Muscle of arm (tissue), 12 donors: ENCODE data around the gene SH3BGRL2. TPM values are rescaled to one million over a fixed set of nuclear protein-coding genes. Genes with fewer than 3 reads are reported as not detected.
"Not testable (repeated sequence)": the region's sequence is repeated elsewhere in the genome, so short reads cannot be mapped to it uniquely, and the experiment has no call there.

Source experiments
- DNase-seq: peaks from one replicate; pipeline ENCODE4 v3.0.0-alpha.2; 2013
- polyA plus RNA-seq, 12 donors: library from polyadenylated mRNA; unstranded; fragments of 120-200 nt; gene quantifications; one replicate each; pipeline ENCODE4 v1.2.1, GENCODE V29; 2013; ENCODE audit not compliant: insufficient read length in 12 of 12

The SH3BGRL2 gene
- polyA plus RNA-seq, 12 donors = 7.4 to 20.3 (median 9.7) TPM; not detected in 1

DNA sequence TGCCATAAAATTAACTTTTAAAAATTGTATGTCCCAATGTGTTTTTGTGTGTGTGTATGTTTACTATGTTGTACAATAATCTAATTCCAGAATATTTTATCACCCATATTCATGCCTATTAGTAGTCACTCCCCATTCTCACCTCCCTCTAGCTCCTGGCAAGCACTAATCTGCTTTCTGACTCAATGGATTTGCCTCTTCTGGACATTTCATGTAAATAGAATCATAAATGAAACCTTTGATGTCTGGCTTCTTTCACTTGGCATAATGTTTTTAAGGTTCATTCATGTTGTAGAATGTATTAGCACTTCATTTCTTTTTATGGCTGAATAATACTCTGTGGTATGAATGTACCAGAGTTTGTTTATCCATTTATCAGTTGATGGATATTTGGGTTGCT lies 15.4 kb downstream of the SH3BGRL2 start:
- no peak for DNase-seq

DNA sequence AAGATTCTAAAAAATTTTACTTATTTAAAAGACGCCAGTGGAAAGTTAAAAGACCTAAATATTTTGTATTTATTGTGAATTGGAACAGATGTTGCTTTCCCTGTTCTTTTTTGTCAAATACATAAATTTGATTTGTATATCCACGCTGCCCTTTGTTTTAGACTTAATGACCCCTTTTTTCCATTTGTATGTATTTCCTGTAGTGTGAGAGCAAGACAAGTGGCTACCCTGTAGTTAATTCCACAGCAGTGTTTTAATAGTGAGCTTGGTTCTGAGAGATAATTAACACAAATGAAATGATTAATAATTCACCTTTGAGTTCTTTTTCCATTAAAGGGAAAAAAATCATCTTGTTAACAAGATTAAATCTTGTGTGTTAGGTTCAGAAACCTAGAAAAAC lies 16.6 kb downstream of the SH3BGRL2 start:
- DNase-seq = no peak

- no peak for DNase-seq
These were observed 17.2 kb downstream of the SH3BGRL2 start for GRCh38 chr6:79648328-79648727.

- DNase-seq = no peak
These were observed 17.9 kb downstream of the SH3BGRL2 start for GRCh38 chr6:79649016-79649415.

DNA sequence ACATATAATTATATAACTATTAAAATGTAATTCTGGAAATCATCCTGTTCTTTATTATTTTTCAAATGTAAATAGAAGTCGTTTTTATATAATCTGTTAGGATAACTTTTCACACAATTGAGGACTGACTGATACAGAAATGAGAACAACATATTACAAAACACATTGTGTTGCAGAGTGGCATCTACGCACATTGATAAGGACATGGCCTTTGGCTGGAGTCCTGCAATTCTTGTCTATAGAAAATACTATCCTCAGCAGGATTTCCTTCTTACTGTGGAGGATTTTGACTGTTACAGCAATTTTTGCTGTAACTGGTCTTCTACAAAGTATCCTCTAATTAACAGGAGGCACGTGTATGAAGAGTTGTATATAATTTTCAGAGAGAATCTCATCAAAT lies 19.8 kb downstream of the SH3BGRL2 start:
- no peak for DNase-seq

DNA sequence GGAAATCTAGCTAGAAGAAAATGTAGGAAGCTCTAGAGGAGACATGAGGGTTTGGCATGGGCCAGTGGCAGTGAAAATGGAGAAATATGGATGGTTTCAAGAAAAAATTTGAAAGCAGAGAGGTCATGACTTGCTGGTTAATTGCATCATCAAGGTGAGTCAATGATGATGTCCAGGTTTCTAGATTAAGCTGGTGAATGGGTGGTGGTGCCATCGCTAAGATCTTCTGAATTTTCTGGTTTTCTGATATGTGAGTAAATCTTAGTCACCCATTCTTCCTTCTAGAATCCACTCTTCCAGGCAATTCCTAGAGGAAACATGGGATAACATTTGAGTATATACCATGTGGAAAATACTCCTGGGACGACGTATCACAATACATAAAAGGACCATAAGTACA lies 25.0 kb downstream of the SH3BGRL2 start:
- DNase-seq = no peak

- DNase-seq = no peak
These were observed 26.1 kb downstream of the SH3BGRL2 start for GRCh38 chr6:79657238-79657637.

GRCh38 chr6:79663655-79664054 lies 32.5 kb downstream of the SH3BGRL2 start:
- not testable (repeated sequence) for DNase-seq

DNA sequence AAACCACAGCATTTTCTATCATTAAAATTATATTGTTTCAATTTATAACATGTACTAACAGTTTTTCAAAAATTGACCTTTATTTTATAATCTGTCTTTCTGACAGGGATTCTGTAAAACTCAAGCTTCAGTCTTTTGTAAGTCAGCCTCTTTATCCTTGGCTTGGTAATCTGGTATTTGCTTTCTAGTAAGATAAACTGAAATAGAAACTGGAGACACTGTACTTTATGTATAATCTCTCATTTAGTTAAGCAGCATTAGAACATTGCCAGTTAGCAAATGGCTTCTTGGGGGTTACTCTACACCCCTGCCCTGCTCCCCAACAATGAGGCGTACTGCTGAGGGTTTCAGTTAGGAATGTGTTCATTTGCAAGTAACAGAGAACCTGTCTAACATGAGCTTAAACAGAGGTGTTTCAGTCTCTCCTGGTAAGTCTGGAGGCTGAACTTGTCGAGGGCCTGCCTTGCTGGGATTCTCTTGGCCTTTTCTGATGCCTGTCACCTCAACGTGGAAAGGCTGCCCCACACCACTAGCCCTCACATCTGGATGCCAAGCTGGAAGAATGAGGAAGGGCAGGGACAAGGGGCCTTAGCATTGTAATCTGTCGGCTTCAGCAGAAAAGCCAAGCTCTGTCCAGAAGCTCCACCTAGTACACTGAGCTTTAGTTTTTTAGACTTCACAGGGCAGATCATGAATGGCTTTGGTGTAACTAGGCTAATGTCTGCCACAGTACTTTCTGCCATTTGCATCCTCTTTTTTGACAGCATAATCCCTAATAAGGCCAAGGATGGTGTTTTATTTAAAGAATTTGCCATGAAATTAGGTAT lies 34.8 kb downstream of the SH3BGRL2 start:
- no peak for DNase-seq

GRCh38 chr6:79666634-79667033 lies 35.5 kb downstream of the SH3BGRL2 start:
- DNase-seq = no peak

DNA sequence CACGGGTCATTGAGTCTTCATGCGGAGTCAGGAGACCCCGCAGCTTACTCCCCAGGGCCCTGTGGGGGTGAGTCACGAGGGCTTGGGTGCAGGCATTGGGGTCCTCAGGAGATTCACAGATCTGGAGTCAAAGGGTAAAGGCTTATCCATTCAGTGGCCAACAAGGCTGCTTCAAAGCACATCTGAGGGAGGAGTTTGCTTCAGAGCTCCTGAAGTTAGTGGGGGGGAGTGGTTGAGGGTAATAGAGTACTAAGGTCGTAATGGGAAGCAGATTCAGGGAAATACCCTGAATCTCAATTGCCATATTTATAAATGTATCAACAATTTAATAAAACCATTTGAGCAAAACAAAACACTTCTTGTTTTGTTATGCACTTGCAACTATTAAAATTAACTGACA lies 37.3 kb downstream of the SH3BGRL2 start:
- DNase-seq = no peak

DNA sequence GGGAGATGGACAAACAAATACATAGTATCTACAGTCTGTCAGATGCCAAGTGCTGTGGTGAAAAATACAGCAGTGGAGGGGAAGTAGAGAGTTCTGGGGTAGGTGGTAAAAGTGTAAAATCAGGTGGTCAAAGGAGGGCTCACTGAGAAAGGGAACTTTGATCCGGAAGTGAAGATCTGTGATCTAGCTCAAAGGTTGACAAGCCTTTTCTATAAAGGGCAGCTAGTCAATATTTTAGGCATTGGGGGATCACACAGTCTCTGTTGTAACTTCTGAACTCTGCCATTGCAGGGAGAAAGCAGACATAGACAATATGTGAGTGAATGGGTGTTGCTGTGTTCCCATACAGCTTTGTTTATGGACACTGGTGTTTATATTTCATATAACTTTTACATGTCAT lies 38.6 kb downstream of the SH3BGRL2 start:
- no peak for DNase-seq

DNA sequence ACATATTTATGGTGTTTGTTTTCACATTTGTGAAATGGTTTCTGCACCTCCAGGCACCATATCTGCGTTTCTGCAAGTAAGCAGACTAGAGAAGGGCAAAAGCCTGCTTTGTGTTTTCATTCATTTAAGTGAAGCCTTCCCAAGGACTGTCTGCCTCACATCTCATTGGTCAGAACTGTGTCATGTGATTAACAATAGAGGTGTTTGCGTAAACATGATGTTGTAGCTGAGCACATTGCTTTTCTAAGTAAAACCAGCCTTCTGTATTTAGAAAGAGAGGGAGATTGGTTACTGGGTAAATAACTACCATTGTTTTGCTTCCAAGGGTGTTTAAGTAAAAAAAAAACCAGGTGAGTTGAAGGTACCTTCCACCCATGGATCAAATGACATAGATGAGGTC lies 39.7 kb downstream of the SH3BGRL2 start:
- DNase-seq = no peak

DNA sequence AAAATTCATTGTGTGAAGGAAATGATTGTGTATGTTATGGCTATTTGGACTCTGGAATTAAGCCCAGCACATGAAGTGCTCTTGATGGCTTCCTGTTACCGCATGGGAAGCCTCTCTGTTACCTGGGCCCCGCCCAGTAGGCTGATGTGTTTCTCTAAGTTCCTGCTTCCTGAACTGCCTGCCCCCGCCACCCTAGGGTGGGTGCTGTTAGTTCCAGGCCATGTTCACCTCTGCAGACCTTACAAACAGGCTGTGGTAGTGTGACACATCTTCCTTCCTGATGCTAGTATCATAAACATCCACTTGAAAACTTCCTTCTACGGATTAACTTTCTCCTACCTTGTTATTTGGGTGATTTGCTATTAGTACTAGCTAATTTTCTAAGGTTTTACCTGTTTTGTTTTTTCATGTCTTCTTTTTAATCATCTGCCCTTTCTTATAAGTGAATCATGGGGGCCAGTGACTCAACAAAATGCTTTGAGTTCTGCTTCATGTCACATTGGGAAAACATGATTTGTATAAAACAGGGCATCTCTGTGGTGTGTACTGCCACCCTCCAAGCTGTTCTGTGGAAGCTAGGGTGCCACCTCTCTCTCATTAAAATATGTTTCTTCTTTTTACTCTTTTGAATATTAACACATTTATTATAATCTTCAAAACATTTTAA lies 40.6 kb downstream of the SH3BGRL2 start:
- no peak for DNase-seq

DNA sequence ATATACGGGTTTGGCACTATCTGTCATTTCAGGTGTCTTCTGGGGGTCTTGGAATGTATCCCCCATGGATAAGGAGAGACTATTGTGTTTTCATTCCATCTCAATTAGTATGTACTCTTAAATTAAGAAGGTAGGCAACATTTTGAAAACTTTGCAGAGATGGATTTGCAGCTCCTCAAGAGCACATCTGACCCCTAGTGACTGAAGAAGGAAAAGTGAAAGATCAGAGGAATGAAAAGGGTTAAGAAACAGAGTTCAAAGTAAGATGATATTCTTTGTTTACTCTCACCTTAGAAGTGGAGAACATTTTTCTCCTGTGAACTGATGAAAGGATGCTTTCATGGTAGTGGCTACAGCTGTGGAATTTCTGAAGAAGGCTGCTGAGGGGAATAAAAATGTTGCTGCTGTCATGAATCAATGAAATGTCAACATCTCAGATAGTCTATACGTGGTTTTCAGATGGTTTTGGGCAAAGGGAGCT lies 41.5 kb downstream of the SH3BGRL2 start:
- DNase-seq = no peak

DNA sequence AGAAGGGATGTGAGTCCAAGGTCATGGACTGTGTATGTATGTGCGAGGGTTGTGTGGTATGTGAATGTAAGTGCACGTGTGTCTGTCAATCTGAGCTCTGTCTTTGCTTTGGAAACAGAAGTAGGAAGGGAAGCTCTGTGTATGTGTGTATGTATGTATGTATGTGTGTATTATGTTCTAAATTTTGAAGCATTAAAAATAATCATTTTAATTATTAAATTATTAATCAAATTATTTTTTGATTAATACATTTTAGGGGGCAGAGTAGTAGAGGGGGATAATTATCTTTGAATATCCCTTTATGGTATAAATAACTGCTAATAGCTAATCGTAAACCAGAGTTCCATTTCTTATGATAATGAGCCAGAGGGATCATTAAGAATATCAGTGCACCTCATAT lies 42.8 kb downstream of the SH3BGRL2 start:
- DNase-seq = no peak

DNA sequence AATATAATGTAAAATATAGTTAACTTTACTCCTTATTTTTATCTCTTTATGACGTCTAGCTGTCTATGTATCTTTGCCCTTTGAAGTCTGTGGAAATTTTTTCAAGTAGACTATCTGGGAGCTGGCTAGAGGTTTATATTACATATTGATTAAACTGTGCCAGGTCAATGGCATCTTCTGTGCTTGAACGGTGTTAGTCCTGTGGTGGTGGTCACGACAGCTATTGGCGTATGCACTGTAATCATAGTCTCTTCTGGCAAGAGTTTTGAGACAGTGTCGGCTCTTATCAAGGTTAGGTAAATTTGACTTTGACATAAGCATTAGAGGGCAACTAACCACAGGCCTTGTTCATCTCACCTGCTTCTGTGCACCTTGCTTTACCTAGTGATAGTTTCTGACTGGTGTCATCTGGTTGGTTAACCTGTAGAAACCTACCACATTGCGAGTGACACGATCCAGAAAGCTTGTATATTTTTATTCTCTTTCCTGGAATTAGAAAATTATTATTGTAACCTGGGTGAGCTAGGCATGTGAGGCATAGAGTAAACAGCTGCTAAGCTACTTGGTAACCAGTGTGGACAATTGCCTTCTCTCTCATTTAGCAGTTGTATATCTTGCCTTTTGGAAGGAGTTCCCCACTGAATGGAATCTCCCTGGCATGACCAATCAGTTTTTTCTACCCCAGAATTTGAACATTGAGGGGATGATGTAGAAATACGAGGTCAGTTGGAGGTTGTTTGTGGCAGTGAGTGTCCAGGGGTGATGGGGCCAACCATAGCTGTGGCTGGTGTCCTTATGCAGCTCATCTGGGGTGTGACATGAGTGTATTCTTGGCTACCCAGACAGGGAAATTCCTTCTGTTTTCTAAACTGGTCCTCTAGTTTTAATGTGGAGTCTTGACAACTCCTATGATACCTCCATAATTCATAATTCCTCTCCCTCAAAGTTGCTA lies 45.9 kb downstream of the SH3BGRL2 start:
- no peak for DNase-seq

GRCh38 chr6:79682682-79683081 lies 51.6 kb downstream of the SH3BGRL2 start:
- not testable (repeated sequence) for DNase-seq

GRCh38 chr6:79684876-79685275 lies 53.7 kb downstream of the SH3BGRL2 start:
- DNase-seq = no peak

DNA sequence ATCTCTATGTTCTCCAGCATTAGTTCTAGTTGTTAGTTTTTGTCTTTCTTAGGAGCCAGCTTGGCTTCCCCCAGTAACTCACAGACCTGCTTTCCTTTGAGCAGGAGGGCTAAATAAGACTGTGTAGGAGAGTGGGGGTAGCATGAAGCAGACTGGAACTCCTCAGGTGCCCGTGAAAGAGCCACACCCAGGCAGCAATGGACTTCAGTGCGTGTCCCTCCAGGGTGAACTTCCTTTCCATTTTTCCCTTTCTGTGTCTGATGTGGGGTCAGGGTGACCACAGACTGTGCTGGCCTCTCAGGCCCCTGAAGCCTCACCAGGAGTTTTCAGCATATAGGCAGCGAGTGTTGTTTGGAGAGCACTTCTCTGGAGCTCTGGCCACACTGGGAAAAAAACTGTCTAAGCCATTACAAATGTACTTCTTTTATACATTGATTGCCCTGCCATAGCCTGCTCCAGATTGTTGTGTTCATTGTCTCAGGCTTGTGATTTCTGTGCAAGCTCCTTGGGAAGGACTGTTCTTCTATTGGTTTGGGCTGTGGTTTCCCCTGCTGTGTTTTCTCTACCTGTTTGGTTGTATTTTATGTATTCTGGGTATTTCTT lies 55.7 kb downstream of the SH3BGRL2 start:
- no peak for DNase-seq

DNA sequence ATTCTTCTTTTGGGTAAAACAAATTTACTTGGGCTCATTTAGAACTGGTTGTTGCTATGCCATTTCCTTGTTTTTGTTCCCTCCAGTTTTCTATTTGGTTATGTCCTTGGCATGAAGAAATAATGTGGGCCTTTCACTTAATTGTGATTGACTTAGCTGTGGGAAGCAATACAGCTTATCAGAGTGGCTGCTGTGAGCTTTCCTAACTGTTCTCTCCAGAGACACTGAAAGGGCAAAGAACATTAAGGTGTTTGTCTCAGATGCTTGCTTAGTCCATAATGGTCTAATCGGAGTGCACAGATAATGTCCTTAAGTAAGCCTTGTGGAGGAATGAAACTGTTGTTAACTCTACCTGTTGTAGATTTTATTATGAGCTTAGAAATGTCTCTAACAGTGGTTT lies 56.6 kb downstream of the SH3BGRL2 start:
- no peak for DNase-seq

DNA sequence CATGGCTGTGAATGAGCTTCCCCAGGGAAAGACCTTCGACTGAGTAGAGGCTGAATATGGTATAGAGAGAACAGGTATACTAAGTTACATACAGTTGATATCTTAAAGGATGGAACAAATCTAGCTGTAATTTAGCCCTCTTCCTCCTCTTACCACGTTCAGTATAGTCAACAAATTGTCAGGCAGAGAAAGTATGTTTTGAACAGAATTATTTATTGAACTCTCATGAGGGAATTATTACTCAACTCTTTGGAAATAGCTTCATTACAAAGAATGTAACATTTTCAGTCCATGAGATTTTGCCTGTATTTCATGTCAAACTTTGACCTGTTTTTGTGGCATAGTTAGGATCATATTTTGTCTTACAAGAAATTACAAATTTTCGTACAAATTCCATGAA lies 63.0 kb downstream of the SH3BGRL2 start:
- no peak for DNase-seq
